SK-MEL-5 (cell line): ENCODE results near the gene NUTM1. TPM values are rescaled to one million over a fixed set of nuclear protein-coding genes. Genes with fewer than 3 reads are reported as not detected.
A peak's percentile ranks its signal among the peaks of the same experiment; 100 is the strongest.

Experiments
- DNase-seq: peaks from one replicate; pipeline ENCODE4 v3.0.0-alpha.2; 2016; ENCODE audit warnings: low read depth, low spot score
- in situ Hi-C: cut with HindIII; loops from 2 replicates; pipeline ENCODE4 v1.10.0; 2016; ENCODE audit warnings: low sequenced_read_pairs, high pct_unique_total_duplicates, low pct_unique_long_range_greater_than_20kb
- polyA plus RNA-seq, 2 experiments: library from polyadenylated mRNA; depleted of rRNA; stranded (reverse); fragments of >200 nt; gene quantifications; 2 replicates each; pipeline ENCODE4 v1.2.3, GENCODE V29; 2015
- total RNA-seq: library from RNA; depleted of rRNA; stranded (reverse); fragments of >200 nt; shearing (Covaris generic); gene quantifications from 2 replicates; pipeline ENCODE4 v1.2.3, GENCODE V29; 2014; rRNA removed

Gene NUTM1, protein sequence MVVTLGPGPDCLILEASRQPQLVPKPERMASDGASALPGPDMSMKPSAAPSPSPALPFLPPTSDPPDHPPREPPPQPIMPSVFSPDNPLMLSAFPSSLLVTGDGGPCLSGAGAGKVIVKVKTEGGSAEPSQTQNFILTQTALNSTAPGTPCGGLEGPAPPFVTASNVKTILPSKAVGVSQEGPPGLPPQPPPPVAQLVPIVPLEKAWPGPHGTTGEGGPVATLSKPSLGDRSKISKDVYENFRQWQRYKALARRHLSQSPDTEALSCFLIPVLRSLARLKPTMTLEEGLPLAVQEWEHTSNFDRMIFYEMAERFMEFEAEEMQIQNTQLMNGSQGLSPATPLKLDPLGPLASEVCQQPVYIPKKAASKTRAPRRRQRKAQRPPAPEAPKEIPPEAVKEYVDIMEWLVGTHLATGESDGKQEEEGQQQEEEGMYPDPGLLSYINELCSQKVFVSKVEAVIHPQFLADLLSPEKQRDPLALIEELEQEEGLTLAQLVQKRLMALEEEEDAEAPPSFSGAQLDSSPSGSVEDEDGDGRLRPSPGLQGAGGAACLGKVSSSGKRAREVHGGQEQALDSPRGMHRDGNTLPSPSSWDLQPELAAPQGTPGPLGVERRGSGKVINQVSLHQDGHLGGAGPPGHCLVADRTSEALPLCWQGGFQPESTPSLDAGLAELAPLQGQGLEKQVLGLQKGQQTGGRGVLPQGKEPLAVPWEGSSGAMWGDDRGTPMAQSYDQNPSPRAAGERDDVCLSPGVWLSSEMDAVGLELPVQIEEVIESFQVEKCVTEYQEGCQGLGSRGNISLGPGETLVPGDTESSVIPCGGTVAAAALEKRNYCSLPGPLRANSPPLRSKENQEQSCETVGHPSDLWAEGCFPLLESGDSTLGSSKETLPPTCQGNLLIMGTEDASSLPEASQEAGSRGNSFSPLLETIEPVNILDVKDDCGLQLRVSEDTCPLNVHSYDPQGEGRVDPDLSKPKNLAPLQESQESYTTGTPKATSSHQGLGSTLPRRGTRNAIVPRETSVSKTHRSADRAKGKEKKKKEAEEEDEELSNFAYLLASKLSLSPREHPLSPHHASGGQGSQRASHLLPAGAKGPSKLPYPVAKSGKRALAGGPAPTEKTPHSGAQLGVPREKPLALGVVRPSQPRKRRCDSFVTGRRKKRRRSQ
- not detected in 2 replicates for total RNA-seq
- not detected in 2 replicates for polyA plus RNA-seq (2015; cell fraction: cytosol; rRNA removed)
- not detected in 2 replicates for polyA plus RNA-seq (2015; cell fraction: nucleus; rRNA removed)

DNA sequence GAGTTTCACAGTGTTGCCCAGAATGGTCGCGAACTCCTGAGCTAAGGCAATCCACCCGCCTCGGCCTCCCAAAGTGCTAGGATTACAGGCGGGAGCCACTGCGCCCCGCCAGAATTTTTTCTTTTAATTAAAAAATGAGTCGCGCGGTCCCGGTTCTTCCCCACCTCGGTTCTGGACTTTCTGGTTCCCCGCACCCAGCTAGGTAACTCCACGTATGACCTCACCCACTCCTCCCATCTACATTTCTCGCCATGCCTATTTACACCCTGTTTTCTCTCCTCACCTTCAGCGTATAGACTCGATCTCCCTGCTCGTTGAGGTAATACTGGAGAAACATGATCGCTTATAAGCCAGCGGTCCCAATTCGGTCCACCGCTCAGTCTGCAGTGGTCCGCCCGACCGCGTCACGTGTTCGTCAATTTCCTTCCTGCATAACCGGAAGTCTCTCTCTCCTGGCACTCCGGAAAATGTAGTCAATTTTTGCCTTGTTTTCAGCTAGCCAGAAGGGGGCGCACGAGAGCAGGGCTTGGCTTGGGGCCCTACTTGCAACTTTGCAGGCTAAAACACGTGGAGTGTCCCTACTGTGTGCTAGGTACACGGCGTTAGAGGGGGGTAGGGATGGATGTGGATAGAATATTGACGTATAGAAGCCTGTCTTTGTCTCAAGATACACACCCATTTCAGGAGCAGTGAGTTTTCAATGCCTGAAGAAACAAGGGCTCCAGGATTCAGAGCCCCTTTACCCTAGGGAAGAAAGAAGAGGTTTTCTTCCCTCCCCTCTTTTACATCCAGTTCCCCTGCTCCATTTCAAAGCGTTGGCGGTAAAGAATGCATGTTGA is at the start of gene NUTM1, which contains the start of gene NOP10:
TSS of gene NUTM1 (plus strand) at position 579 of the 839 bp plus-strand sequence. CDS start 382 bp downstream, outside the sequence.
TSS of gene NOP10 (minus strand) at position 400 of the 839 bp plus-strand sequence. CDS start at position 337, 63 bp downstream.
- in situ Hi-C loops = no loop called here
- DNase-seq = peak; percentile 90

DNA sequence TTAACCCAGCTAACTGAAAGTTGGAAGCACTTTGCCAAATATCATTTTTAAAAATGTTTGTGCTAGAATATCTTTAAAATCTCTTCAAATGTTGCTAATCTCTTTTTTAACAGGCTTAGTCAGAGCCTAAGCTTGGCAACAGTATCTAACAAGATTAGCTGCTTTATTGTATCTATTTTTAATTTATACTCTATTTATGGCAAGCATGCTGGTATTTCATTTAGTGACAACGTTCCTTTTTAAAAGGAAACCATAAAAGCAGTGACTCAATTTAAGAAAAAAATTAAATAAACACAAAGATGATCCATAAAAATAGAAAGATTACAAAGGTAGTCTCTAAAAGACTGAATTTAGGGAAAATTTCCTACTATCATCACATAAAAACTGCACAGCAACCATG is 46.1 kb upstream of the NUTM1 start:
- in situ Hi-C loops = no loop called here
- DNase-seq = no peak

DNA sequence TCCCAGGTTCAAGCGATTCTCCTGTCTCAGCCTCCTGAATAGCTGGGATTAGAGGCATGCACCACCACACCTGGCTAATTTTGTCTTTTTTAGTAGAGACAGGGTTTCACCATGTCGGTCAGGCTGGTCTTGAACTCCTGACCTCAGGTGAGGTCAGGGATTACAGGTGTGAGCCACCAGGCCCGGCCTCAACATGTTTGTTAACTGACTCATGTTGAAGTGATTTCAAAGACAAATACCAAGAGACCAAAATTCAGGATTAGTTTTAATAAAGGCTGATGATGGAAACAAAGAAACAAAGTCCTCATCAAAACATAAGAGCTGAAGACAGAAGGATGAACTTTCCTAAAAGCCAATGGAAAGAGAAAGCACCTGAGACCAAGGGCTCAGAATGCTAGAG is 42.1 kb upstream of the NUTM1 start:
- no peak for DNase-seq
- in situ Hi-C loops = no loop called here

DNA sequence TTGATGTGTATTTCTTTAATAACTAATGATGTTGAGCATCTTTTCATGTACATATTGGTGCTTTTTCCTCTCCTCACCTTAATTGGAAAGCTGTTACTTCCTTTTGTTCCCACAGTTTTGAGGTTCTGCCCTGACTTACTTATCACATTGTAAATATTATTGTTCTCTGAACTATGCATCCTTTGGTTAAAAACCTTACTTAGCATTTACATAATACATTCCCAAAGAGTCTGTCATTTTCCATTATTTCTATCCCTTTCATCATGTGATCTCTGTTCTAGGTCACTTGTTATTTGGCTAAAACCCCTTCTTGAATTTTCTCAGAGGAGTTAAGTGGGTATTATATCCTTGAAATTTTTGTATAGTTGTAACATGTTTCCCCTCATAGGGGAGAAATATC is 38.5 kb upstream of the NUTM1 start:
- DNase-seq = no peak
- in situ Hi-C loops = no loop called here

DNA sequence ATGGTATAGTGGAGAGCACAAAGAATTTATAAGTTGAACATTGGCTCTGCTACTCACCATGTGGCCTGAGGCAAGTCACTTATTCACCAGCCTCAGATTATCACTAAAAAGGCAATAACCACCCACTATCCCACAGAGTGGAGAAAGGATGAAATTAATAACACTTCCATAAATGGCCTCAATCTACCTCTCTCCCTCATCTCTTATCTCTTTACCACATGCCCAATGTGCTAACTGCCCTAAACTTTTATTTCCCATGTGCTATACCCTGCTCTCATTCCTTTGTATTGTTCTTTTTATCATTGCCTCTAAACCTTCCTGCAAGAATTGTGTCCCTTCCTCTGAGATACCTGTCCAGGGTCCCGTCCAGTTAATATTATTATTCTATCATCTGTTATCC is 31.6 kb upstream of the NUTM1 start:
- no peak for DNase-seq
- in situ Hi-C loops = no loop called here

DNA sequence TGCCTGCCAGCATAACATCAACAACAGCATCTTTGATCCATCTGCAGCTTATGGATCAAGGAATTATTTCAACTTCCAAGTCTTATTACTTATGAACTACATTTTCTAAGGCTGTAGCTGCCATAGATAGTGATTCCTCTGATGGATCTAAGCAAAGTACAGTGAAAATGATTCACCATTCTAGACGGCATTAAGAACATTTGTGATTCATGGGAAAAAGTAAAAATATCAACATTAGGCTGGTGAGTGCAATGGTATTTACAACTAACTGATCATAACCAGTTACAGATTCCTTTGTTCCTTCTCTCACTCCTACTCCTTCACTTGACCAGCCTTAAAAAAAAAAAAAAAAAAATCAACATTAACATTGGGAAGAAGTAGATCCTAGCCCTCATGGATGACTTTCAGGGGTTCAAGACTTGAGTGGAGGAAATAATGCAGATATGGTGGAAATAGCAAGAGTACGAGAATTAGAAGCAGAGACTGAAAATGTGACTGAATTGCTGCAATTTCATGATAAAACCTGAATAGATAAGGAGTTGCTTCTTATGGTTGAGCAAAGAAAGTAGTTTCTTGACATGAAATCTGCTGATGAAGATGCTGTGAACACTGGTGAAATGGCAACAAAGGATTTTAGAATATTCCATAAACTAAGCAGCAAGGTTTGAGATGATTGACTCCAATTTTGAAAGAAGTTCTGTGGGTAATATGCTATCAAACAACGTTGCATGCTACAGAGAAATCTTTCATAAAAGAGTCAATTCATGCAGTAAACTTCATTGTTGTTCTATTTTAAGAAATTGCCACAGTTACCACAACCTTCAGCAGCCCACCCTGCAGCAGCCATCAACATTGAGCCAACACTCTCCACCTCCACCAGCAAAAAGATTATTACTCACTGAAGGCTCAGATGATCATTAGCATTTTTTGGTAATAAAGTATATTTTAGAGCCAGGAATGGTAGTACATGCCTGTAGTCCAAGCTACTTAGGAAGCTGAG is 28.3 kb upstream of the NUTM1 start:
- in situ Hi-C loops = no loop called here
- no peak for DNase-seq

DNA sequence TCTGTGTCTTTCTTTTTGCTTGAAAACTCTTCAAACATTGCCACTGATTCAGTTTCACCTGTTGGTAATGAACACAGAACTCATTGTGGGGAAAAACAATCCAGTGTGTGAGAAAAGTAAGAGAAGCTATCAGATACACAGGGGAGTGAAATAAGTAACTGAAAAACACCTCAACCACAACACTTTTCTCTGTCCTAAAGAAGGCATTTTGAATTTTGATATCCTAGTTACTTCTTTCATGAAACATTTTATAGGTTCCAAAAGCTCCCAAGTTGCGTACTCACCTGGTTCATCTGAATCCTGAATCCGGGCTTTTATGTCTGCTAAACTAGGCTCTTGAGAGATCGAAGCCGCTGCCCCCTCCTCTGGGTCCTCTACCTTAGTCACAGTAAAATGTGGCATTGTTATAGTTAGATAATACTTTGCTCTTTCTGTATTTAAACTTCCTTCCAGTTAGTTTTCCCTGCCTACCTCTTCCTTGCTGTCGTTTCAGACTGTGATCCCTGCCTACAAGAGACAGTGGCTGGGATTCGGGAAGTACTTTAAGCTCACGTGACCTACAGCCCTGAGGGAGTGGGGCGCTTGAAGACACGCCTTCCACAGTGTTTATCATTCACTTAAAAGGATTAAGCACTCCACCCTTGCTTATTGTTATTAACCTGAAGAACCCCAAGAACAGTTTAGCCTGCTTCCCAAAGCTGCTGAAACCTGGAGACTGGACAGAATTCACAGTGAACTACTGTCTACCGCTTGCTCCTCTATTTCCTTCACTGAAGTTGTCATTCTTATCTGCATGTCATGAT is 24.6 kb upstream of the NUTM1 start:
- peak; percentile 40 for DNase-seq
- in situ Hi-C loops = no loop called here

DNA sequence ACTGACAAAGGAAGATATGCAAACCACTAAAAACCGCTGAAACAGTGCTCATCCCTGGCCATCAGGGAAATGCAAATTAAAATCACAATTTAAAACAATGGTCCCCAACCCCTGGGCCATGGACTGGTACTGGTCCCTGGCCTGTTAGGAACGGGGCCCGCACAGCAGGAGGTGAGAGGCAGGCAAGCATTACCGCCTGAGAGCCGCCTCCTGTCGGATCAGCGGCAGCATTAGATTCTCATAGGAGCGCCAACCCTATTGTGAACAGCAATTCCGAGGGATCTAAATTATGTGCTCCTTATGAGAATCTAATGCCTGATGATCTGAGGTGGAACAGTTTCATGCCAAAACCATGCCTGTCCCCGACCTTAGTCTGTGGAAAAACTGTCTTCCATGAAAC is 19.9 kb upstream of the NUTM1 start:
- in situ Hi-C loops = no loop called here
- no peak for DNase-seq

DNA sequence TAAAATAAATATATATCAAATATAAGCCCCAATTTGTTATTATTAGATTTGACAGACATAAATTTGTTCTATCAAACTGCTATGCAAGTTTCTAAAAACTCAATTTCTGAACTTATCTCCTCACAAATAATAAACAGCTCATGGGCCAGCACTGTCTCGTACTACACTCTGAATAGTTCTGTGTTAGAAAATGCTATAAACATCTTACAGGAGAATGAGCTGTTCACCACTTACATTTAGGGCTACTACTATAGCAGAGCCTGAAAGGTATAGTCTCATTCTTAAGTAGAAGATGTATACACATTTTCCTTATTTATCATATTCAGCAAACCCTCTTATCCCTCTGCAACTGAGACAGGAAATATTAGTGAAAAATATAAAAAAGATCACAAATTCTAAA is 18.2 kb upstream of the NUTM1 start:
- no peak for DNase-seq
- in situ Hi-C loops = no loop called here

DNA sequence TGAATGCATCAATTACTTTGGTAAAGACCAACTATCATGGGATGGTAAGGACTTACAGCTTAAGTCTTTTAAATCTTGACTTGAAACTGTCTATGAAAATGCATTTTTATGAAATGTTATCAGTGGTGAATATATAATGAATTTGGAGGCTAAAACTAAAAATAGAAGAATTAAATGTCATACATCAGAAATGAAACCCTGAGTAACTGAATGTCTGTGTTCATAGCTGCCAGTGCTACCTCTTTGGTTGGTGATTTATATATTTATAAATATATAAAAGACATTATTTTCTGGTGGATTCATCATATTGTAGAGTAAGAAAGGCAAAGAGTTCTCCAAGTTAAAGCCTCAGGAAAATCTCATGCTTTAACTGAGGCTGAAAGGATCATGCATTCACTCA is 17.7 kb upstream of the NUTM1 start:
- in situ Hi-C loops = no loop called here
- DNase-seq = no peak

DNA sequence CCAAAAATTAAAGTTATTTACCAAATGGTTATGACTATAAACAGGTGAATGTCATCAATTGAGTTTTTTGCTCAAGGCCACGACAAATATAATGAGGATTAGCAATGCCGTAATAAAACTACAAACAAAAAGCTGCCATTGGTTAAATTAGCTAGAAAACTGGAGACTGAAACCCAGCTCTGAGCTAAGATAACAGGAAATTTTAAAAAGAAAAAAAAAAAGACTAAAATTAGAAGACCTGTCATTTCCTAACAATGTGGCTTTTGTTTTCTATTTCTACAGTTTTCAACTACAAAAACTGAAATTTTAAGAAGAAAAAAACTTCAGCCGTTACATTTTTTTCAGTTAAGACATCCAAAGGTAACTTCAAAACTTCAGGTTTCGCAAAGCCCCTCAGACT is 15.2 kb upstream of the NUTM1 start:
- in situ Hi-C loops = no loop called here
- no peak for DNase-seq

DNA sequence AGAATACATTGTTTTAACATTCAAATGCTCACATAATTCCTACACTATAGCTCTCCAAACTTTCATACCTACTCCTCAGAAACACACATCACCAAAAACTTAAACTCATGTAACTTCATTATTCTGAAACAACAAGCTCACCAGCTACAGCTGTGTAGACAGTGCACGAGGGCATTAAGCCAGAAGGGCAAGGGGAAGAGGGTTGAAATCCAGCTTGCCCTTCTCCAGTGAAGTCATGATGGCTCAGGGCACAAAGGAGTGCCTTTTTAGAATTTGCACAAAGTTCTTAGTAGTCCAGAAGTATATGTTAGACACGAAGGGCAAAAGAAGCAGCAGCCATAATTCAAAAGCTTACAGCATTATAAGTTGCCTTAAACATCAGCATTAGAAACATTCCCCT is 14.1 kb upstream of the NUTM1 start:
- in situ Hi-C loops = no loop called here

DNA sequence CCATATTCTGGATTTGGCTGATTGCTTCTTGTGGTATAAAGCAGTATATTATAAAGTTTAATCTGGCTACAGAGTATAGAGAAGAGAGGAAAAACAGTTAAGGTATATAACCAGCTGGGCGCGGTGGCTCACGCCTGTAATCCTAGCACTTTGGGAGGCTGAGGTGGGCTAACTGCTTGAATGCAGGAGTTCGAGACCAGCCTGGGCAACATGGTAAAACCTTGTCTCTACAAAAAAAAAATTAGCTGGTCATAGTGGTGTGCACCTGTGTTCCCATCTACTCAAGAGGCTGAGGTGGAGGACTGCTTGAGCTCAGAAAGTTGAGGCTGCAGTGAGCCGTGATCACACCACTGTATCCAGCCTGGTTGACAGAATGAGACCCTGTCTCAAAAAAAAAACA is 12.8 kb upstream of the NUTM1 start:
- in situ Hi-C loops = no loop called here
- DNase-seq = no peak

More for the DNA sequence above, 14.1 kb upstream of the NUTM1 start:
- DNase-seq = no peak

DNA sequence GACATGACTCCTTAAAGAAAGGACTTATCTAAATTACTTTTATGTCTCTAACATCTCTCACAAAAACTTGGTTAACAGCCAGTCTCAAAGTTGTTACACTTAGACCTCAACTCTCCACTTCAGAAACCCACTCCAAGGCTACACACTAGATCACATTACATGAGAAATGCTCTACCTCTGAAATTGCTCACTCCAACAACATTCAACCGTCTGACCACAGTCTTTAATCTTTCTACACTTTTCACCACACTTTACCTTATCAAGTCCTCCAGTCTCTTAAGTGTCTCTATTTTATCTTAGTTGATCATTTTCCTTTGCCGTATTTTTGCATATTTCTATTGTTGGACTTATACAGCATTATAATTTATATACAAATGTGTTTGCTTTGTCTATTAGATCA is 11.3 kb upstream of the NUTM1 start:
- no peak for DNase-seq
- in situ Hi-C loops = no loop called here

DNA sequence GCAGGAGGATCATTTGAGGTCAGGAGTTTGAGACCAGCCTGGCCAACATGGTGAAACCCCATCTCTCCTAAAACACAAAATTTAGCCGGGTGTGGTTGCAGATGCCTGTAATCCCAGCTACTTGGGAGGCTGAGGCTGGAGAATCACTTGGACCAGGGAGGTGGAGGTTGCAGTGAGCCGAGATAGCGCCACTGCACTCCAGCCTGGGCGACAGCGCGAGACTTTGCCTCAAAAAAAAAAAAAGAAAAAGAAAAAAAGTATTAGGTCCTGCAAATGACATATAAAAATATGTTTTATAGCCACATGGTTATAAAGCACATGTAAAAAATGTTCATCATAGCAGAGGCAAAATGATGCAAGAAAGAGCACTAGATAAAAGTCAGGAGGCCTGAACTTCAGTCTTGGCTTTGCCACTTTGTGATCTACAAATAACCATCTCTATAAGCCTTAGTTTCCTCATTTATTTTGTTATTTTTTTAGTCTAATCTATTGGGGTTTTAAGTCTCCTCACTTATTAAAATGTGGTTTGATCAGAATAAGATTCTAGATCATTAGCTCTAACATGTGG is 10.5 kb upstream of the NUTM1 start:
- in situ Hi-C loops = no loop called here
- DNase-seq = no peak
